NOMO-1 treated with DMSO at 0.1 percent for 48 hours (cell line): ENCODE measurements around the gene AGFG2.

Experiments used
- DNase-seq: peaks from one replicate; lab custom pipeline; 2025; ENCODE audit not compliant: unreplicated experiment; lab: John Stamatoyannopoulos, UW

AGFG2 gene

GRCh38 chr7:100584683-100585510 lies 45.9 kb downstream of the AGFG2 start:
- peak; percentile 35 for DNase-seq

- DNase-seq = peak; percentile 35
Observed at GRCh38 chr7:100585511-100586265, 46.7 kb downstream of the AGFG2 start, which contains the start of gene LRCH4. TSS of gene LRCH4 (minus strand) at chr7:100586129. CDS start at chr7:100586100, 29 bp downstream.

- peak; percentile 100 for DNase-seq
Observed at GRCh38 chr7:100586266-100587025, 47.4 kb downstream of the AGFG2 start, which contains the start of gene FBXO24. TSS of gene FBXO24 (plus strand) at chr7:100586328. CDS start at chr7:100586626, 298 bp downstream.

- DNase-seq = peak; percentile 40
Observed at GRCh38 chr7:100588438-100588837, 49.4 kb downstream of the AGFG2 start.

- DNase-seq = no peak
Observed at GRCh38 chr7:100589341-100589947, 50.4 kb downstream of the AGFG2 start.

GRCh38 chr7:100590077-100590737 lies 51.2 kb downstream of the AGFG2 start:
- DNase-seq = no peak

GRCh38 chr7:100591596-100591995 lies 52.6 kb downstream of the AGFG2 start:
- DNase-seq = no peak

- no peak for DNase-seq
Observed at GRCh38 chr7:100595188-100595587, 56.2 kb downstream of the AGFG2 start.

GRCh38 chr7:100598425-100598824 lies 59.4 kb downstream of the AGFG2 start:
- no peak for DNase-seq

- DNase-seq = no peak
Observed at GRCh38 chr7:100599911-100600729, 61.1 kb downstream of the AGFG2 start.

- no peak for DNase-seq
Observed at GRCh38 chr7:100600730-100601038, 61.7 kb downstream of the AGFG2 start.

- no peak for DNase-seq
Observed at GRCh38 chr7:100602889-100603725, 64.1 kb downstream of the AGFG2 start.

- DNase-seq = no peak
Observed at GRCh38 chr7:100603726-100604027, 64.7 kb downstream of the AGFG2 start.

- DNase-seq = peak; percentile 91
Observed at GRCh38 chr7:100604028-100604975, 65.3 kb downstream of the AGFG2 start.

- peak; percentile 29 for DNase-seq
Observed at GRCh38 chr7:100604976-100605911, 66.2 kb downstream of the AGFG2 start.

- DNase-seq = no peak
Observed at GRCh38 chr7:100606313-100606712, 67.3 kb downstream of the AGFG2 start.

- DNase-seq = no peak
Observed at GRCh38 chr7:100607111-100607510, 68.1 kb downstream of the AGFG2 start.
